Sigmoid colon (tissue), 7 donors: ENCODE measurements around the gene EPRS1. TPM values are rescaled to one million over a fixed set of nuclear protein-coding genes. Genes with fewer than 3 reads are reported as not detected.

Experiments used
- DNase-seq: peaks from one replicate; pipeline ENCODE4 v3.0.0-alpha.2; 2019
- H3K27ac ChIP-seq, 4 donors: fragments of 200-600 bp; sonication (generic); one replicate each; pipeline ENCODE4 v1.5.1; 2016 to 2019; ENCODE audit warnings: mild to moderate bottlenecking in 1 of 4
- H3K27me3 ChIP-seq, 3 donors: fragments of 200-600 bp; sonication (generic); one replicate each; pipeline ENCODE4 v1.5.1; 2019; ENCODE audit warnings: mild to moderate bottlenecking in 1 of 3
- H3K36me3 ChIP-seq, 4 donors: fragments of 200-600 bp; sonication (generic); one replicate each; pipeline ENCODE4 v1.5.1; 2016 to 2019
- H3K4me1 ChIP-seq, 4 donors: fragments of 200-600 bp; sonication (generic); one replicate each; pipeline ENCODE4 v1.5.1; 2017 to 2019
- H3K4me3 ChIP-seq, 4 donors: fragments of 200-600 bp; sonication (generic); one replicate each; pipeline ENCODE4 v1.5.1; 2017 to 2019; ENCODE audit warnings: mild to moderate bottlenecking in 2 of 4, moderate library complexity in 1 of 4
- H3K9me3 ChIP-seq, 4 donors: fragments of 200-600 bp in 3 of 4; sonication (generic) in 3 of 4; one replicate each; pipeline versions ENCODE4 v1.5.1 to v1.6.1; 2013 to 2019
- EP300 ChIP-seq, 4 donors: sonication (generic); formaldehyde crosslinking; IDR thresholded peaks; one replicate each; pipeline ENCODE4 v1.6.1; 2017; ENCODE audit warnings: antibody characterized with exemption in 4 of 4
- POLR2A ChIP-seq, 2 donors: fragments of 450-650 bp; IDR thresholded peaks; one replicate each; pipeline ENCODE4 v1.6.1; 2016; ENCODE audit warnings: antibody characterized with exemption in 2 of 2, mild to moderate bottlenecking in 2 of 2, moderate library complexity in 2 of 2
- POLR2AphosphoS5 ChIP-seq, 4 donors: sonication (generic); formaldehyde crosslinking; IDR thresholded peaks; one replicate each; pipeline ENCODE4 v1.6.1; 2017; ENCODE audit warnings: antibody characterized with exemption in 4 of 4
- WGBS, 2 donors: extraction: QIAGEN DNeasy Blood & Tissue Kit; methylation state at CpG; one replicate each; pipeline ENCODE4 v1.1.7; 2013; 5-methylcytosine and 5-hydroxymethylcytosine counted together
- intact Hi-C: fragments of 100-400 bp; cut with DNase I; formaldehyde crosslinking; loops from one replicate; pipeline ENCODE4 v1.15.1; 2023
- polyA plus RNA-seq, 3 donors: library from polyadenylated mRNA; stranded (reverse); fragments of 200-250 nt; gene quantifications; one replicate each; pipeline ENCODE4 v1.2.3, GENCODE V29; 2013
- total RNA-seq, 4 donors: library from RNA; depleted of rRNA; stranded (reverse); fragments of >200 nt; gene quantifications; one replicate each; pipeline ENCODE4 v1.1.0, GENCODE V29; 2016
- TF ChIP-seq, protein P1 (sequence below), 4 experiments: fragments of 450-650 bp in 3 of 4; fragments of 200-600 bp in 1 of 4; IDR thresholded peaks; one replicate each; pipeline ENCODE4 v1.5.1; 2016 to 2019; ENCODE audit warnings: antibody characterized with exemption in 4 of 4, mild to moderate bottlenecking in 3 of 4, moderate library complexity in 2 of 4
- donor health status: healthy with polysubstance abuse.
- donor health status: Bipolar disorder and iron deficiency.
- donor health status: healthy.

EPRS1 gene
- total RNA-seq = 10 to 100 TPM; 30.5 to 51.0 (median 47.9) TPM
- 10 to 100 TPM; 10.8 to 57.5 (median 13.2) TPM for polyA plus RNA-seq

GRCh38 chr1:220046052-220046930 lies at the start of gene EPRS1:
Gene EPRS1 (minus strand): TSS chr1:220046505. CDS start chr1:220046388, 117 bp downstream.
- H3K4me1 ChIP-seq = peaks cover 0 to 26% (median 22%) of the 10 kb centered on the region in 4 donors
- 0% methylated on average over 71 of the region's 71 CpGs for WGBS, 2 donors
- peak within 1 kb of the TSS; percentile 59 to 92 (median 83) for H3K4me3 ChIP-seq
- TF ChIP-seq, protein P1, sequence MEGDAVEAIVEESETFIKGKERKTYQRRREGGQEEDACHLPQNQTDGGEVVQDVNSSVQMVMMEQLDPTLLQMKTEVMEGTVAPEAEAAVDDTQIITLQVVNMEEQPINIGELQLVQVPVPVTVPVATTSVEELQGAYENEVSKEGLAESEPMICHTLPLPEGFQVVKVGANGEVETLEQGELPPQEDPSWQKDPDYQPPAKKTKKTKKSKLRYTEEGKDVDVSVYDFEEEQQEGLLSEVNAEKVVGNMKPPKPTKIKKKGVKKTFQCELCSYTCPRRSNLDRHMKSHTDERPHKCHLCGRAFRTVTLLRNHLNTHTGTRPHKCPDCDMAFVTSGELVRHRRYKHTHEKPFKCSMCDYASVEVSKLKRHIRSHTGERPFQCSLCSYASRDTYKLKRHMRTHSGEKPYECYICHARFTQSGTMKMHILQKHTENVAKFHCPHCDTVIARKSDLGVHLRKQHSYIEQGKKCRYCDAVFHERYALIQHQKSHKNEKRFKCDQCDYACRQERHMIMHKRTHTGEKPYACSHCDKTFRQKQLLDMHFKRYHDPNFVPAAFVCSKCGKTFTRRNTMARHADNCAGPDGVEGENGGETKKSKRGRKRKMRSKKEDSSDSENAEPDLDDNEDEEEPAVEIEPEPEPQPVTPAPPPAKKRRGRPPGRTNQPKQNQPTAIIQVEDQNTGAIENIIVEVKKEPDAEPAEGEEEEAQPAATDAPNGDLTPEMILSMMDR (IDR thresholded peaks at IDR 0.05) = peak; percentile 71 to 89 (median 86)
- peak; percentile 71 to 92 (median 88) for TF ChIP-seq POLR2AphosphoS5 (IDR thresholded peaks at IDR 0.05)
- peak; percentile 44 to 60 for TF ChIP-seq POLR2A (IDR thresholded peaks at IDR 0.05)
- peak in 1 of 4 donors; percentile 38 for TF ChIP-seq EP300 (IDR thresholded peaks at IDR 0.05)
- H3K27me3 ChIP-seq = no peaks in the 10 kb centered on the region
- peak; percentile 97 for DNase-seq
- no peaks in the 10 kb centered on the region for H3K9me3 ChIP-seq
- peaks cover 0 to 1% (median 0%) of the 10 kb centered on the region in 4 donors for H3K36me3 ChIP-seq
- peak within 1 kb of the TSS; percentile 90 to 92 (median 92) for H3K27ac ChIP-seq
- intact Hi-C loops = loop anchor here (5.0 kb wide), 1 partner anchor 46 kb away; the partner anchor contains the start of gene IARS2

DNA sequence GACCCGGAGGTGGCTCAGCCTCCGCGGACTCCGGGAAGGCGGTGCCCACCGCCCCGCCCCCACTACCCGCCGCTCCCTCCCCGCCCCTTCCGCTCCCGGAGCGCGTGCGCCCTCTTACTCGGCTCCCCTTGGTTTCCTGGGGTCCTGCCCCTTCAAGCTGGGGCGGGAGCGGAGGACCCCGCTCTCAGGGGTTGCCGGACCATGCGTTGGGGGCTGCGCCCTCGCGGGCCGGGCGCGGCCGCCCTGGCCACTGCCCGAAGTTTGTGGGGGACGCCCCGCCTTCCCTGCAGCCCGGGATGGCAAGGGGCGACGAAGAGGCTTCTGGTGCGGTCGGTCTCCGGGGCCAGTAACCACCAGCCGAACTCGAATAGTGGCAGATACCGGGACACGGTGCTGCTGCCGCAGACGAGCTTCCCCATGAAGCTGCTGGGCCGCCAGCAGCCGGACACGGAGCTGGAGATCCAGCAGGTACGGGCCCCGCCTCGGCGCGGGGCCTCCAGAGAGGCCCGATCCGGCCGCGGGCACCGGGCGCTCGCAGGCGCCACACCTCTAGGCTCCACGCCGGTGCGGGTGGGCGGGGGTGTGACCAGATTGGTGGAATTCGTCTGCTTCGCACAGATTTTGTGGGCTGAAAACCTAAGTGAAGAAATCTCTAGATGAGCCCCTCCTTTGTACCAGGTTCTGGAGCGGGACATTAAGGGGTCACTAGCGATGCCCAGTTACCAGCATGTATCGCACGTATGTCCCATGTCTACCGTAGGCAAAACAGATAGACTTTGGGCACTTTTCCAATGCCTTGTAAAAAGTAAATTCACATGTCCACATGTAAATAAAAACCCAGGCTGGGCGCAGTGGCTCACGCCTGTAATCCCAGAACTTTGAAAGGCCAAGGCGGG lies 48.0 kb upstream of the EPRS1 start, which contains the start of gene IARS2:
Gene IARS2, plus strand, starts transcription at position 117 of the 896 bp plus-strand sequence. Its CDS starts 85 bp downstream, at position 202.
- DNase-seq = peak; percentile 92
- WGBS, 2 donors = 1 to 2% methylated on average over 73 of the region's 73 CpGs

DNA sequence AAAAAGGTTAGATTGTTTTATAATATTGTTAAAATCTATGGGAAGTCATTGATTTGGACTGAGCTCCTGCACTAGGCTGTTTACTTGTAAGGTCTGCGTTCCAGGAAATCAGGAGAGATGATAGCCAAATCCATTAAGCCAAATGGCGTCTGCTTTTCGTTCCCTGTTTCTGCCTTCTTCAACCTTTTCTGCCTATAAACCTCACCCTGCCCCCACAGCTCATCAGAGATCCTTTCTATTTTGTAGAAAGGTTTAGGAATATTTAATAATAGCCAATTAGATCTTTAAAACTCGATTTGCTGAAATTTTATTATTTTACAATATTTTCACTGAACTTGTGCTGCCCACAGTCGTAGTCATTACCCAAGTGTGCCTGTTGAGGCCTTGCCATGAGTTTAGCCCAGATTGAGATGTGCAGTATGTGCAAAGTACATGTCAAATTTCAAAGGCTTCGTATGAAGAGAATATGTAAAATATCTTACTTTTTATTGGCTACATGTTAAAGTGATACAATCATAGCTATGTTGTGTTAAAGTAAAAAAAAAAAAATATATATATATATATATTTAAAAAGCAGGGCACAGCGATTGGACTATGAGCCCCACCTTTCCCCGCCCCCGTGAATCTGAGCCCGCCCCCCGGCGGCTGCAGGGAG lies 47.2 kb upstream of the EPRS1 start:
- Histone ChIP-seq H3K27me3 (no peaks in the 10 kb centered on the region), H3K27ac (peak overlapping the region; percentile 86 to 91 (median 88)), H3K9me3 (no peaks in the 10 kb centered on the region), H3K36me3 (peaks cover 0 to 25% (median 6%) of the 10 kb centered on the region in 4 donors), H3K4me3 (peak overlapping the region; percentile 89 to 98 (median 96)), H3K4me1 (peaks cover 6 to 27% (median 18%) of the 10 kb centered on the region in 4 donors)
- DNase-seq = no peak
- TF ChIP-seq POLR2A (IDR thresholded peaks at IDR 0.05) (no peak), POLR2AphosphoS5 (IDR thresholded peaks at IDR 0.05) (no peak), EP300 (IDR thresholded peaks at IDR 0.05) (no peak)
- TF ChIP-seq, protein P1 (IDR thresholded peaks at IDR 0.05) = no peak
- intact Hi-C loops = loop anchor here (5.0 kb wide), 2 partner anchors 46 to 434 kb away; partner anchors contain the start of genes EPRS1 and MARK1
- 23 to 31% methylated on average over 12 of the region's 12 CpGs for WGBS, 2 donors

More for the DNA sequence above, 48.0 kb upstream of the EPRS1 start, which contains the start of gene IARS2:
- H3K27me3 ChIP-seq = no peaks in the 10 kb centered on the region
- H3K36me3 ChIP-seq = peaks cover 0 to 32% (median 8%) of the 10 kb centered on the region in 4 donors
- no peak for TF ChIP-seq EP300 (IDR thresholded peaks at IDR 0.05)
- TF ChIP-seq POLR2AphosphoS5 (IDR thresholded peaks at IDR 0.05) = peak; percentile 30 to 73 (median 62)
- H3K27ac ChIP-seq = peak within 1 kb of the TSS; percentile 86 to 91 (median 88)
- H3K4me3 ChIP-seq = peak within 1 kb of the TSS; percentile 89 to 98 (median 96)
- intact Hi-C loops = loop anchor here (5.0 kb wide), 2 partner anchors 47 to 433 kb away; partner anchors contain the start of genes EPRS1 and MARK1
- no peaks in the 10 kb centered on the region for H3K9me3 ChIP-seq
- H3K4me1 ChIP-seq = peaks cover 6 to 27% (median 18%) of the 10 kb centered on the region in 4 donors

GRCh38 chr1:220092694-220093093 lies 46.4 kb upstream of the EPRS1 start:
- TF ChIP-seq POLR2A (IDR thresholded peaks at IDR 0.05) (no peak), POLR2AphosphoS5 (IDR thresholded peaks at IDR 0.05) (no peak), EP300 (IDR thresholded peaks at IDR 0.05) (no peak)
- TF ChIP-seq, protein P1 (IDR thresholded peaks at IDR 0.05) = no peak
- no peaks in the 10 kb centered on the region for H3K9me3 ChIP-seq
- H3K4me3 ChIP-seq = no peak overlapping the region
- intact Hi-C loops = loop anchor here (5.0 kb wide), 2 partner anchors 45 to 435 kb away; partner anchors contain the start of genes EPRS1 and MARK1
- H3K36me3 ChIP-seq = peaks cover 0 to 17% (median 4%) of the 10 kb centered on the region in 4 donors
- H3K4me1 ChIP-seq = peaks cover 6 to 27% (median 18%) of the 10 kb centered on the region in 4 donors
- H3K27me3 ChIP-seq = no peaks in the 10 kb centered on the region
- WGBS, 2 donors = 97 to 98% methylated on average over 1 of the region's 1 CpG
- H3K27ac ChIP-seq = no peak overlapping the region
- DNase-seq = no peak
